GF-D8 (cell line): ENCODE results near the gene TBC1D24.
"Not testable (repeated sequence)": the region's sequence is repeated elsewhere in the genome, so short reads cannot be mapped to it uniquely, and the experiment has no call there.

ENCODE experiments used
- DNase-seq: peaks from one replicate; lab custom pipeline; 2025; lab: John Stamatoyannopoulos, UW

The TBC1D24 gene

DNA sequence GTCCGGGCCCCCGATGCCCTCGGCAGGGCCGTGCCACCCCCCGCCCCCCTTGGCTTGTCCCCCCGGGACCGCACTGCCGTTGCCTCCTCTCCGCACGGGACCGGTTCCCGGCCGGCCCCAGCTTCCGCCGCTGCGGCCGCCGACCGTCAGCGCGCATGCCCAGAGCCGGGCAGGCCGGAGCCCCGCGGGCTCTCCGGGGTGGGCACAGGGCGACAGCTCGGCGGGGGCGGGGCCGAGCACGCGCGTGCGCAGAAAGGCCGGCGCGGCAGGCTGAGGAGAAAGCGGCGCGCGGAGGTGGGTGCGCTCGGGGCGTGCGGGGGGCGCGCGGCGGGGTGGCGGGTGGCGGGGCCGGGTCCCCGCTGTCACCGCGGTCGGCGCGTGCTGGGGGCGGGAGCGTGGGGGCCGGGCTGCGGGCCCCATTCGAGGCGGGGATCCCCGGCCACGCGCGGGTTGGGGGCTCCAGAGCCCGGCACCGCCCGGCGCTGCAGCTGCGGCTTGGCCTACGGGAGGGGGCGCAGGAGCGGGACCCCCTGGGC is at the start of gene TBC1D24:
TSS of gene TBC1D24 (plus strand) at position 251 of the 536 bp plus-strand sequence. CDS start 21,022 bp downstream, outside the sequence.
- DNase-seq: peak; percentile 60

DNA sequence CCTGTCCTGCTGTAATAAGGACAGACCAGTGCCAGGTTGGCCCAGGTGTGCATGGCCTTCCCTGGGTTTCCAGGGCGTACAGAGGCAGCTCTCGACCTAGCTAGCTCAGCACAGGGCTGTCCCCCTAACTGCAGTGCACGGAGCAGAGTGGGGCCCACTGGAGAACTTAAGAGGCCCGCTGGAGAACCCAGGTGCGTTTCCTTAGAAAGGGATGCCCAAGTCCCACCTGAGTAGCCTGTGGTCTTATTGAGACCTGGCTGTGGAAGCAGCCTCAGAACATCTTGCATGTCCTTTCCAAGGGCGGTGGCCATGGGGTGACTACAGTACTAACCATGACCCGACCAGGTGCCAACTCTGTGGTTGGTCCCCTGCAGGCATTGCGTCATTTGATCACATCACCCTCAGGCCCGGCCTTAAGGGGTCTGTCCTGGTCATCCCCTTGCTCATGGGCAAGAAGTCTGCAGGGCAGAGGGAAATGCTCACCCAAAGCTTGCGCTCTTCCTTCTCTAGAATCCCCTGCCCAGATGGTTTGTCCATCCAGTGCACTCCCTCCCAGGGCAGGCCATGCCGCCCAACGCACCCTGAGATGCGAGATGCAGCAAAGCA is 49.0 kb upstream of the TBC1D24 start:
- no peak for DNase-seq

GRCh38 chr16:2426941-2427361 is 48.0 kb upstream of the TBC1D24 start:
- DNase-seq: no peak

DNA sequence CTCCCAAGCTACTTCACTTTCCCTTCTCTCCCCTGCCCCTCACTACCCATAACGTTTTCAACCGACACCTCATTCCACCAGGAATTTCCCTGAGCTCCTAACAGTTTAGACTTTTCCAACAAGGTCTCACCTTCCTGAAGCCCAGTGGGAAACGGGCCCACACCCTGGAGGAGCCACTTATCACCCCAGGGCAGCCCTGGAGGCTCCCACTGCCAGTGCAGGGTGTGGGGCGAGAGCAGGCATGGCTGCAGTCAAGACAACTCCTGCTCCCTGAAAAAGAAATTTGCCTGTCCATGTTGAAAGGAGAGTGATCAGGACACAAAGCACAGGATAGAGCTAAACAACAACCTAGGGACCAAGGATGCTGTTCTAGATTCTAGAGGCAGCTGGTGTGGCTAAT is 47.4 kb upstream of the TBC1D24 start:
- no peak for DNase-seq

DNA sequence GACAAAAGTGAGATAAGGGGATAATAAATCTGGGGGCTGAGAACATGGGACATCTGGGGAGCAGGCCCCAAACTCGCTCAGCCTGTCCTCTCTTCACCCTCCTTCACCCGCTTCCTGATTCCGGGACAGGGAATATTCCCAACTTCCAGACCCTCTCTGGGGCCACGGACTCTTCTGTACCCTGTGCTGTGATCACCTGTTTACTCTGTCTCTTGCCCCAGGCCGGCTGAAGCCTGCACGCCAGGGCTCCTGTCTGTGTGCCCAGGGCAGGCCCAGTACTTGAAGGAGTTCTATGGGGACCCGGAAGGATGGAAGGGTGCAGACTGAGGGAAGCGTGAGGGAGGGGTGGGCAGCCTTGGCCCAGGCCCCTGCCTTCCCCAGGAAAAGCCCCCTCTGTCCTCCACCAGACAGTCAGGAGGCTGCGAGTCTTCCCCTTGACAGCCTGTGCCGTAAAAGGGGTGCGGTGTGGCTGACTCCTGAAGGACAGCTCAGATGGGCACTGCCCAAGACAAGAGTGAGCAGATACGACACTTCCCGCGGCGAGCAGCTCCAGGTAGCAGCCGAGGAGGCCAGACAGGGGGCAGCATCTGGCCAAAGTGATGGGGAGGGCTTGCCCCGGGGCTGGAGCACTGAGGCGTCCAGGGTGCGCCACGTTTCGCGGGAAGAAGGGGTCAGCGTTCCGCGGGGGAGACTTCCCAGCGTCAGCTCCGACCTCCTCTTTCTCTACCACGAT is 46.7 kb upstream of the TBC1D24 start:
- DNase-seq: no peak

- no peak for DNase-seq
Measured at GRCh38 chr16:2428784-2429033, 46.2 kb upstream of the TBC1D24 start.

DNA sequence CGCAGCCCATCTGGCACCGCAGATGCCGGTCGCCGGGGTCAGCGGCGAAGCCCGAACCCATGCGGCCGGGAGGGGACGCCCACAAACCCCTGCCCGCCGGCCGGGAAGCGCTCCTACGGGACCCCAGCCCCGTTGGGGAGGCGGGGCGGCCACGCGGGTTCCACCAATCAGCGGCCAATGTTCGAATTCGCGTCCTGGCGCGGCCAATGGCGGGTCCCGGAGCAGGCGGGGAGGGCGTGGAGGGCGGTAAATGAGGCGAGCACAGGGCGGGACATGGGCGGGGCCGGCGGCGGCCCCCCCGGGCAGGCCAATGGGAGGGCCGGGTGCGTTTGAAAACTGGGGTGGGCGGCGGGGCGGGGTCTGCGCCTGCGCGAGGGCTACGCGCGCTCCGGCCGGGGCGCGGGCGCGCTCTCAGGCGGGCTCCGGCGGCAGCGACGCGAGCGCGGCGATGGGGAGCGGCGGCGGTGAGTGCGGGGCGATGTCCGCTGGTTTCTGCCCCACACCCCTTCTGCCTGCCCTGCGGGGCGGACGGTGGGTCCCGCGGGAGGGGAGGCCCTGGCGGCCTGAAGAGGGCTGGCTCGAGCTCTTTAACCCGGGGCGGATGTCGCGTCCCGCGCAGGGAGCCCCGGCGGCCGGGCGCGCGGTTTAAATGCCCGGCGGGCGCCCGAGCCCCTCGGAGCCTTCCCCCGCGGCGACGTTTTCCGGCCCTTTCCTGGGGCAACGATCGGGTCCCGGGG is 45.7 kb upstream of the TBC1D24 start, which contains the start of gene CCNF:
TSS of gene CCNF (plus strand) at position 414 of the 737 bp plus-strand sequence. CDS start at position 449, 35 bp downstream.
- peak; percentile 86 for DNase-seq

DNA sequence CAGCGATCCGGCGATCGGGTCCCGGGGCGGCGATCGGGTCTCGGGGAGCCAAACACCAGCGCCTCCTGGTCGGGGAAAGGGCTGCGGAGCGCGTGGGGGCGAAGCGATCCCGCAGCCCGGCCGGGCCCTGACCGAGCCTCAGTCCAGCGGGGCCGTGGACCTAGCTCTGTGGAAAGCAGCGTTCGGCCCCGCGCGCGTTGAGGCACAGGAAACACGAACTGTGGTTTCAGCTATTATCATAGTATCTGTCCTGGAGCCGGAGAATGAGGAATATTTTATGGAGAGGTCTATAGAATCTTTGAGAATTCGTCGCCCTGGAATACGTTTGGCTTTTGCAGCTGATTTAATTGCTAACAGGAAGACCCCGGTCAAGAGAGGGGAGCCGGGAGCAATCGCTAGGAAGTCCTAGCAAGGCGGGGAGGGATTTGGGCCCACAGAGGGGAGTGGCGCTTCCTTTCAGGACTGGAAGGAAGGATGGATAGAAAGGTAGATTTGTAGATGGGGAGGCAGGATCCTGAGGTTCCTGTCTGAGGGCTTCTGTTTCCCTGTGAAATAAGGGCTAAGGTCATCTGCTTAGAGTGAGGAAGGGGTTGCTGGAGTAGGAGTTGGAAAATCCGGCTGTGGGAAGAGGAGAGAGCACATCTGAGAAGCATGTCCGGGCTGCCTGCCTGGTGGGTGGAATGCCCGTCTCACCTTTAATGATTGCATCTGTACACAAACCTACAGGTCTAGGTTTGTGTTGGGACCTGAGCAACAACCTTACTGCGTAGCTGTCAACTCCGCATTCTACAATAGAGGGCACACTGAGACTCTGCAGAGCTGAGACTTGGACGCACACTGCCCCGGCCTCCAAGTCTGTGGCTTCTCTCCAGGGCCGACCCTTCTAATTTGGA is 44.9 kb upstream of the TBC1D24 start:
- DNase-seq: no peak

- no peak for DNase-seq
Measured at GRCh38 chr16:2432286-2432685, 42.6 kb upstream of the TBC1D24 start.

- DNase-seq: no peak
Measured at GRCh38 chr16:2432801-2433505, 42.0 kb upstream of the TBC1D24 start.

- not testable (repeated sequence) for DNase-seq
Measured at GRCh38 chr16:2435236-2435635, 39.7 kb upstream of the TBC1D24 start.

DNA sequence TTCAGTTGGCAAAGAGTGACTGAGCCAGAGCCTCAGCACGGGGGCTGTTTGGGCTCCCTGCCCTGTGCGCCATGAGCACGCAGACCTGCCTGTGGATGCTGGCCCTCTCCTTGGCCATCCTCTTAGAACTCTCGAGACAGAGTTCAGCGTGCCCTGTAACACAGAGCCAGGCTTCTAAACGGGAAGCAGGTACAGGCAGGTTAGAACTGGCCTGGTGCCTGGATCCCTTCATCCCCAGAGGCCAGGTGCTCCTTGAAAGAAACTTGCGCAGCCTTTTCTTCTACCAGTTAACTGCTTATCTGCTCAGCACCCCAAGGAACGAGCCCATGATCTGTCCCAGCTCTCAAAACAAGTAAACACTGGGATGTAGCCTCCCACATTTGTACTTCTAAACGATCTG is 38.8 kb upstream of the TBC1D24 start:
- no peak for DNase-seq

GRCh38 chr16:2437032-2437790 is 37.7 kb upstream of the TBC1D24 start:
- DNase-seq: no peak

GRCh38 chr16:2438121-2438520 is 36.8 kb upstream of the TBC1D24 start:
- no peak for DNase-seq

DNA sequence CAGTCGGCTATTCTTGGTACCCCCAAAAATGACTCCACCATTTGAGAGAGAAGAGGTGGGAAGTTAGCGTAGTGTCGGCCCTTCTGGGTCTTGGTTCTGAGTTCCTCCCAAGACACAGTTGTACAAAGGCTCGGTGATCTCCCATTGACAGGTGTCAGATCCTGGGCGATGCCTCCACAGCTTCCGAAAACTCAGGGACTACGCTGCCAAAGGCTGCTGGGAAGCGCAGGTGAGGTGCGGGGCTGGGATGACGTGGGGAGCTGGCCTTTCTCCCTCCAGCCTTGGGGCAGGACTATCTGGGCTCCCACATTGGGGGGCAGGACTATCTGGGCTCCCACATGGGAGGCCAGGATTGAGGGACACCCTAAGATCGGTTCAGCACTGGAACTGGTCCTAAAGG is 35.3 kb upstream of the TBC1D24 start:
- DNase-seq: no peak

DNA sequence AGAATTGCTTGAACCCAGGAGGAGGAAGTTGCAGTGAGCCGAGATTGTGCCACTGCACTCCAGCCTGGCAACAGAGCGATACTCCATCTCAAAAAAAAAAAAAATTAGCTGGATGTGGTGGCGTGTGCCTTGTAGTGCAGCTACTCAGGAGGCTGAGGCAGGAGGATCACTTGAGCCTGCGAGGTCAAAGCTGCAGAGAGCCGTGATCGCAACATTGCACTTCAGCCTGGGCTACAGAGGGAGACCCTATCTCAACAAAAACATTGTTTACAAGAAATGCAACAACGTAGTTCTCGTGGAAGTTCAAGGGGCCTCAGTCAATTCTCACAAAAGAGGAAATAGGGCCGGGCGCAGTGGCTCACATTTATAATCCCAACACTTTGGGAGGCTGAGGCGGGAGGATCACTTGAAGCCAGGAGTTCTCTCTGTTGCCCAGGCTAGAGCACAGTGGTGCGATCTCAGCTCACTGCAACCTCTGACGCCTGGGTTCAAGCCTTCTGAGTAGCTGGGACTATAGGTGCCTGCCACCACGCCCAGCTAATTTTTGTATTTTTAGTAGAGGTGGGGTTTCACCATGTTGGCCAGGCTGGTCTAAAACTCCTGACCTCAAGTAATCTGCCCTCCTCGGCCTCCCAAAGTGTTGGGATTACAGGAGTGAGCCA is 33.7 kb upstream of the TBC1D24 start:
- not testable (repeated sequence) for DNase-seq

- DNase-seq: no peak
Measured at GRCh38 chr16:2443555-2443954, 31.4 kb upstream of the TBC1D24 start.

DNA sequence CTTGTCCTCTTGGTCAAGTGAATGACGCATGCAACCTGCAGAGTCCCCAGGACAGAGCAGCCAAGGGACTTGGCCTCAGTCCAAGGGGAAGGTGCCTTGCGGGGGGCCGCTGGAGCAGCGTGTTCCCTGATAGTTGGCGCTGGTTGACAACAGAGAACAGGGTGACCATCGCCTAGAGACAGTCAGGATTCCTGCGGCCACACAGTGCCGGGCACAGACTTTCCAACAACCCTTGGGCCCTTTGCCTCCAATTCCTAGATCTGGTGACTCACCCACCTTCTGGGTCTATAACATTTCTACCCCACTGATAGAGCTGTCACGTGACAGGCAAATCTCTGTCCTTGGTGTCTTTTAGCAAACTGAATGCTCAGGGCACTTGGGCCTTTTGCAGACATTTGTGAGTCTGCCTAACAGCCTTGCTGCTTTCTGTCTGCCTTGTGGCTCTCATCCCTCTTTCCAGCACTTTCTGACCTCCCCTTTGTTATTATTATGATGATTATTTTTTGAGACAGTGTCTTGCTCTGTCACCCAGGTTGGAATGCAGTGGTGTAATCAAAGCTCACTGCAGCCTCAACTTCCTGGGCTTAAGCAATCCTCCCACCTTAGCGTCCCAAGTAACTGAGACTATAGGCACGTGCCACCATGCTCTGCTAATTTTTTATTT is 26.9 kb upstream of the TBC1D24 start:
- DNase-seq: no peak

DNA sequence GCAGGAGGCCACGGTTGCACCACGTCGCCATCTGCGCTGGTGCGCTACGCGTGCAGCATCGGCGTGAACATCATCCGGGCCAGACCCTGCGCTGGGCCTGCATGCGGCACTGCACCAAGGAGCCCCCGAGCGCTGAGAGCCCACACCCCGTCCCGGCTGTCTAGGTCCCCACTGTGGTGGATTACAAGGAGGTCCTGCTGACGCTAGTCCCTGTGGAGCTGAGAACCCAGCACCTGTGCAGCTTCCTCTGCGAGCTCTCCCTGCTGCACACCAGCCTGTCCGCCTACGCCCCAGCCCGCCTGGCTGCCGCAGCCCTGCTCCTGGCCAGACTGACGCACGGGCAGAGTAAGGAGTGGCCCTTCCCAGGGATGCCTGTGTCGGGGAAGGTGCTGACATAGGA is 25.8 kb upstream of the TBC1D24 start:
- no peak for DNase-seq
